Testis (tissue), 2 donors: ENCODE results near the gene DZIP1.

Experiments
- CTCF ChIP-seq, 3 experiments: fragments of 450-650 bp in 2 of 3; fragments of 200-600 bp in 1 of 3; sonication (generic) in 1 of 3; IDR thresholded peaks; one replicate each; pipeline ENCODE4 v1.5.1; 2016 to 2019; ENCODE audit warnings: antibody characterized with exemption in 3 of 3, mild to moderate bottlenecking in 2 of 3, moderate library complexity in 1 of 3
- POLR2A ChIP-seq: fragments of 450-650 bp; IDR thresholded peaks from one replicate; pipeline ENCODE4 v1.6.1; 2017; ENCODE audit warnings: antibody characterized with exemption, mild to moderate bottlenecking, moderate library complexity

GRCh38 chr13:95679722-95680121 is 35.2 kb upstream of the DZIP1 start:
- no peak for TF ChIP-seq CTCF (IDR thresholded peaks at IDR 0.05)
- no peak for TF ChIP-seq POLR2A
